HepG2 (cell line): ENCODE measurements around the gene C16orf95. TPM values are rescaled to one million over a fixed set of nuclear protein-coding genes. Genes with fewer than 3 reads are reported as not detected.
A peak's percentile ranks its signal among the peaks of the same experiment; 100 is the strongest.

Experiments
- CHD4 ChIP-seq: fragments of 200-600 bp; sonication (generic); IDR thresholded peaks from 2 replicates; pipeline ENCODE4 v1.7.0; 2017; ENCODE audit warnings: mild to moderate bottlenecking, low read length, borderline replicate concordance
- FLYWCH1 ChIP-seq: sonication (generic); formaldehyde crosslinking; IDR thresholded peaks from 2 replicates; pipeline ENCODE4 v1.8.1; 2023; ENCODE audit warnings: mild to moderate bottlenecking, missing genetic modification reagents
- GFI1 ChIP-seq: sonication (generic); formaldehyde crosslinking; IDR thresholded peaks from 2 replicates; pipeline ENCODE4 v1.5.0; 2020; ENCODE audit warnings: missing genetic modification reagents, mild to moderate bottlenecking, borderline replicate concordance
- MTF1 ChIP-seq: sonication (generic); formaldehyde crosslinking; IDR thresholded peaks from 2 replicates; pipeline ENCODE4 v1.5.0; 2020; ENCODE audit warnings: missing genetic modification reagents
- POLR2G ChIP-seq: fragments of 200-400 bp; formaldehyde crosslinking; IDR thresholded peaks from 2 replicates; pipeline ENCODE4 v1.6.1; 2018; ENCODE audit warnings: mild to moderate bottlenecking, low read depth, low read length, moderate library complexity
- SAFB2 ChIP-seq: sonication (generic); formaldehyde crosslinking; IDR thresholded peaks from 2 replicates; pipeline ENCODE4 v1.5.1; 2020; ENCODE audit warnings: missing genetic modification reagents, low read depth, mild to moderate bottlenecking, borderline replicate concordance
- TRIM24 ChIP-seq: sonication (generic); formaldehyde crosslinking; IDR thresholded peaks from 2 replicates; pipeline ENCODE4 v1.8.0; 2022; ENCODE audit warnings: mild to moderate bottlenecking, missing genetic modification reagents
- ZNF567 ChIP-seq: sonication (generic); formaldehyde crosslinking; IDR thresholded peaks from 2 replicates; pipeline ENCODE4 v1.8.1; 2023; ENCODE audit warnings: mild to moderate bottlenecking, missing genetic modification reagents, borderline replicate concordance
- ZNF570 ChIP-seq: sonication (generic); formaldehyde crosslinking; IDR thresholded peaks from 2 replicates; pipeline ENCODE4 v1.4.0; 2020; ENCODE audit warnings: mild to moderate bottlenecking, missing genetic modification reagents, borderline replicate concordance
- ZZZ3 ChIP-seq: sonication (generic); formaldehyde crosslinking; IDR thresholded peaks from 2 replicates; pipeline ENCODE4 v1.4.0; 2020; ENCODE audit warnings: missing genetic modification reagents, mild to moderate bottlenecking, borderline replicate concordance
- polyA plus RNA-seq, 8 experiments: library from polyadenylated mRNA; depleted of rRNA in 3 of 8; stranded (reverse) in 7 of 8; unstranded in 1 of 8; fragments of >200 nt; fragmentation: Illumina TruSeq in 4 of 8; extraction: Trizol in 4 of 8; gene quantifications; 2 replicates each; pipeline versions ENCODE4 v1.2.1 to v1.2.3, GENCODE V29; 2011 to 2016; ENCODE audit warnings: low read depth in 4 of 8, missing spikeins in 1 of 8, mixed read lengths in 1 of 8; ENCODE audit not compliant: insufficient read depth in 1 of 8
- total RNA-seq, 5 experiments: library from RNA; depleted of rRNA; stranded (reverse); fragments of >200 nt; fragmentation: Illumina TruSeq; extraction: Trizol; gene quantifications; 2 replicates each; pipeline ENCODE4 v1.2.3, GENCODE V29; 2016; ENCODE audit warnings: low read depth in 1 of 5
- TF ChIP-seq, protein P1 (sequence below): sonication (generic); formaldehyde crosslinking; IDR thresholded peaks from 2 replicates; pipeline ENCODE4 v1.9.0; 2021; ENCODE audit warnings: missing genetic modification reagents, borderline replicate concordance
- TF ChIP-seq, protein P2 (sequence below): sonication (generic); formaldehyde crosslinking; IDR thresholded peaks from 2 replicates; pipeline ENCODE4 v1.8.0; 2022; ENCODE audit warnings: missing genetic modification reagents, mild to moderate bottlenecking, moderate library complexity, borderline replicate concordance
- TF ChIP-seq, protein P3 (sequence below): sonication (generic); formaldehyde crosslinking; conservative IDR thresholded peaks from 2 replicates; pipeline ENCODE4 v1.5.0; 2020; ENCODE audit warnings: missing genetic modification reagents
- TF ChIP-seq, protein P4 (sequence below): sonication (generic); formaldehyde crosslinking; IDR thresholded peaks from 2 replicates; pipeline ENCODE4 v1.4.0; 2020; ENCODE audit warnings: missing genetic modification reagents
- TF ChIP-seq, protein P5 (sequence below): IDR thresholded peaks from 2 replicates; pipeline ENCODE4 v1.6.1; 2016; ENCODE audit warnings: missing compliant biosample characterization, missing genetic modification reagents, borderline replicate concordance

C16orf95 gene
- total and polyA plus RNA-seq, 2 of the 13 experiments (the other 11 are each of a cell fraction or from before 2014, with no cell fraction given), result 2.8 to 8.6 TPM

DNA sequence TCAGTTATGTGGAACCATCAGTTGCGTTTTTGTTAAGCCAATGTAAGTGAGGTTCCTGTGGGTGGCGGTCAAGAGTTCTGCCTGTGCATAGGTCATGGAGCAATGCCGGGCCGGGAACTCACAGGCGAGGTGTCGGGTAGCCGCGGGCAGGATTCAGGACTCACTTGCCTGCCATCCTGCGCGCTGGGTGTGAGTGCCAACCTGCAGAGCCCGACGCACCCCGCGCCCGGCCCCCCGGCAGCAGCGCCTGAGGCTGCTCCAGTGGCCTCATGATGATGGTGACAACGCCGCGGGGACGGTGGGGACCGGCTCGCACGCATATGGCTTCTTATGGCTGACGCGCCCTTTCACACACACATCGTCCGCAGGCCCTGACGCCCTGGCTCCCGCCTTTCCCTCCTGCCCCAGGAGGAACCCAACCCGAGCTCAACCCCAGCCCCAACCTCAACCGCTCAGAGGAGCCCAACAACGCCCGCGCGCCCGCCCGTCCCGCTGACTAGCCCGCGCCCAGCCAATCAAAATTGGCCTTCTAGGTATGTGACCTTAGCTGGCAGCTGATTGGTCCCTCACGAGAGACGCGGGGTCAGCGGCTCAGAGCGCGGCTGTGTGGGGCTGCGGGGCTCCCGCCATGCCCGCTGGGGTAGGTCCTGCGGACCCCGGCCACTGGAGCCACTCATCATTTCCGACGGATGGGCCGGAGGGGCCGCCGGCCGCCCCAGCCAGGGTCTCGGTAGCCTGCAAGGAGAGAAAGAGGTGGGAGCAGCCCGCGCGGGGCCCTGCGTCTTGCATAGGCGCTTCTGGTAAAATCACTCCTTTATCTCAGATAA is at the start of gene C16orf95 (continued):
- TF ChIP-seq, protein P1, sequence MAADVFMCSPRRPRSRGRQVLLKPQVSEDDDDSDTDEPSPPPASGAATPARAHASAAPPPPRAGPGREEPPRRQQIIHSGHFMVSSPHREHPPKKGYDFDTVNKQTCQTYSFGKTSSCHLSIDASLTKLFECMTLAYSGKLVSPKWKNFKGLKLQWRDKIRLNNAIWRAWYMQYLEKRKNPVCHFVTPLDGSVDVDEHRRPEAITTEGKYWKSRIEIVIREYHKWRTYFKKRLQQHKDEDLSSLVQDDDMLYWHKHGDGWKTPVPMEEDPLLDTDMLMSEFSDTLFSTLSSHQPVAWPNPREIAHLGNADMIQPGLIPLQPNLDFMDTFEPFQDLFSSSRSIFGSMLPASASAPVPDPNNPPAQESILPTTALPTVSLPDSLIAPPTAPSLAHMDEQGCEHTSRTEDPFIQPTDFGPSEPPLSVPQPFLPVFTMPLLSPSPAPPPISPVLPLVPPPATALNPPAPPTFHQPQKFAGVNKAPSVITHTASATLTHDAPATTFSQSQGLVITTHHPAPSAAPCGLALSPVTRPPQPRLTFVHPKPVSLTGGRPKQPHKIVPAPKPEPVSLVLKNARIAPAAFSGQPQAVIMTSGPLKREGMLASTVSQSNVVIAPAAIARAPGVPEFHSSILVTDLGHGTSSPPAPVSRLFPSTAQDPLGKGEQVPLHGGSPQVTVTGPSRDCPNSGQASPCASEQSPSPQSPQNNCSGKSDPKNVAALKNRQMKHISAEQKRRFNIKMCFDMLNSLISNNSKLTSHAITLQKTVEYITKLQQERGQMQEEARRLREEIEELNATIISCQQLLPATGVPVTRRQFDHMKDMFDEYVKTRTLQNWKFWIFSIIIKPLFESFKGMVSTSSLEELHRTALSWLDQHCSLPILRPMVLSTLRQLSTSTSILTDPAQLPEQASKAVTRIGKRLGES (CRISPR knock-in tag), result no peak; the same call in 1 of the 2 replicates
- TF ChIP-seq ZZZ3 (CRISPR knock-in tag) (0 out of 2 replicates have a peak, but pooled peaks have one; percentile 18), MTF1 (CRISPR knock-in tag) (no peak), ZNF567 (CRISPR knock-in tag) (peak; percentile 89; the same call in 1 of the 2 replicates), SAFB2 (CRISPR knock-in tag) (peak; percentile 74; the same call in 1 of the 2 replicates), ZNF570 (CRISPR knock-in tag) (no peak), TRIM24 (no peak), FLYWCH1 (CRISPR knock-in tag) (no peak), CHD4 (no peak), GFI1 (peak; percentile 27; the same call in 1 of the 2 replicates), POLR2G (peak; percentile 97)
- TF ChIP-seq, protein P2, sequence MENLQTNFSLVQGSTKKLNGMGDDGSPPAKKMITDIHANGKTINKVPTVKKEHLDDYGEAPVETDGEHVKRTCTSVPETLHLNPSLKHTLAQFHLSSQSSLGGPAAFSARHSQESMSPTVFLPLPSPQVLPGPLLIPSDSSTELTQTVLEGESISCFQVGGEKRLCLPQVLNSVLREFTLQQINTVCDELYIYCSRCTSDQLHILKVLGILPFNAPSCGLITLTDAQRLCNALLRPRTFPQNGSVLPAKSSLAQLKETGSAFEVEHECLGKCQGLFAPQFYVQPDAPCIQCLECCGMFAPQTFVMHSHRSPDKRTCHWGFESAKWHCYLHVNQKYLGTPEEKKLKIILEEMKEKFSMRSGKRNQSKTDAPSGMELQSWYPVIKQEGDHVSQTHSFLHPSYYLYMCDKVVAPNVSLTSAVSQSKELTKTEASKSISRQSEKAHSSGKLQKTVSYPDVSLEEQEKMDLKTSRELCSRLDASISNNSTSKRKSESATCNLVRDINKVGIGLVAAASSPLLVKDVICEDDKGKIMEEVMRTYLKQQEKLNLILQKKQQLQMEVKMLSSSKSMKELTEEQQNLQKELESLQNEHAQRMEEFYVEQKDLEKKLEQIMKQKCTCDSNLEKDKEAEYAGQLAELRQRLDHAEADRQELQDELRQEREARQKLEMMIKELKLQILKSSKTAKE (CRISPR knock-in tag), result no peak
- TF ChIP-seq, protein P3, sequence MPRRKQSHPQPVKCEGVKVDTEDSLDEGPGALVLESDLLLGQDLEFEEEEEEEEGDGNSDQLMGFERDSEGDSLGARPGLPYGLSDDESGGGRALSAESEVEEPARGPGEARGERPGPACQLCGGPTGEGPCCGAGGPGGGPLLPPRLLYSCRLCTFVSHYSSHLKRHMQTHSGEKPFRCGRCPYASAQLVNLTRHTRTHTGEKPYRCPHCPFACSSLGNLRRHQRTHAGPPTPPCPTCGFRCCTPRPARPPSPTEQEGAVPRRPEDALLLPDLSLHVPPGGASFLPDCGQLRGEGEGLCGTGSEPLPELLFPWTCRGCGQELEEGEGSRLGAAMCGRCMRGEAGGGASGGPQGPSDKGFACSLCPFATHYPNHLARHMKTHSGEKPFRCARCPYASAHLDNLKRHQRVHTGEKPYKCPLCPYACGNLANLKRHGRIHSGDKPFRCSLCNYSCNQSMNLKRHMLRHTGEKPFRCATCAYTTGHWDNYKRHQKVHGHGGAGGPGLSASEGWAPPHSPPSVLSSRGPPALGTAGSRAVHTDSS (CRISPR knock-in tag), result no peak
- TF ChIP-seq, protein P4, sequence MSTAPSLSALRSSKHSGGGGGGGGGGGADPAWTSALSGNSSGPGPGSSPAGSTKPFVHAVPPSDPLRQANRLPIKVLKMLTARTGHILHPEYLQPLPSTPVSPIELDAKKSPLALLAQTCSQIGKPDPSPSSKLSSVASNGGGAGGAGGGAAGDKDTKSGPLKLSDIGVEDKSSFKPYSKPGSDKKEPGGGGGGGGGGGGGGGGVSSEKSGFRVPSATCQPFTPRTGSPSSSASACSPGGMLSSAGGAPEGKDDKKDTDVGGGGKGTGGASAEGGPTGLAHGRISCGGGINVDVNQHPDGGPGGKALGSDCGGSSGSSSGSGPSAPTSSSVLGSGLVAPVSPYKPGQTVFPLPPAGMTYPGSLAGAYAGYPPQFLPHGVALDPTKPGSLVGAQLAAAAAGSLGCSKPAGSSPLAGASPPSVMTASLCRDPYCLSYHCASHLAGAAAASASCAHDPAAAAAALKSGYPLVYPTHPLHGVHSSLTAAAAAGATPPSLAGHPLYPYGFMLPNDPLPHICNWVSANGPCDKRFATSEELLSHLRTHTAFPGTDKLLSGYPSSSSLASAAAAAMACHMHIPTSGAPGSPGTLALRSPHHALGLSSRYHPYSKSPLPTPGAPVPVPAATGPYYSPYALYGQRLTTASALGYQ (CRISPR knock-in tag), result 0 out of 2 replicates have a peak, but pooled peaks have one; percentile 17
- TF ChIP-seq, protein P5, sequence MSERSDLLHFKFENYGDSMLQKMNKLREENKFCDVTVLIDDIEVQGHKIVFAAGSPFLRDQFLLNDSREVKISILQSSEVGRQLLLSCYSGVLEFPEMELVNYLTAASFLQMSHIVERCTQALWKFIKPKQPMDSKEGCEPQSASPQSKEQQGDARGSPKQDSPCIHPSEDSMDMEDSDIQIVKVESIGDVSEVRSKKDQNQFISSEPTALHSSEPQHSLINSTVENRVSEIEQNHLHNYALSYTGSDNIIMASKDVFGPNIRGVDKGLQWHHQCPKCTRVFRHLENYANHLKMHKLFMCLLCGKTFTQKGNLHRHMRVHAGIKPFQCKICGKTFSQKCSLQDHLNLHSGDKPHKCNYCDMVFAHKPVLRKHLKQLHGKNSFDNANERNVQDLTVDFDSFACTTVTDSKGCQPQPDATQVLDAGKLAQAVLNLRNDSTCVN (CRISPR knock-in tag), result peak; percentile 63; the same call in 1 of the 2 replicates
